NT2/D1 (cell line): Measurements from ENCODE around the gene PRKN.

Source experiments
- DNase-seq: peaks from one replicate; pipeline ENCODE4 v3.0.0-alpha.2; 2011; ENCODE audit warnings: low read depth, low spot score
- H3K27me3 ChIP-seq: 2 replicates; pipeline ENCODE4 v1.6.0; 2011; ENCODE audit warnings: mild to moderate bottlenecking; ENCODE audit not compliant: insufficient read length, insufficient read depth
- H3K36me3 ChIP-seq: 2 replicates; pipeline ENCODE4 v1.6.1; 2011; ENCODE audit warnings: mild to moderate bottlenecking, low read length, mixed read lengths; ENCODE audit not compliant: insufficient read depth, insufficient read length
- H3K4me1 ChIP-seq: 2 replicates; pipeline ENCODE4 v1.5.1; 2011; ENCODE audit not compliant: insufficient read depth, insufficient read length
- H3K4me3 ChIP-seq: 2 replicates; pipeline ENCODE4 v1.5.1; 2011; ENCODE audit warnings: low read depth; ENCODE audit not compliant: insufficient read length
- H3K9ac ChIP-seq: 2 replicates; pipeline ENCODE4 v1.6.0; 2011; ENCODE audit warnings: low read depth; ENCODE audit not compliant: insufficient read length
- H3K9me3 ChIP-seq: 2 replicates; pipeline ENCODE4 v1.5.1; 2011; ENCODE audit warnings: mild to moderate bottlenecking, low read length; ENCODE audit not compliant: insufficient read depth
- SUZ12 ChIP-seq: IDR thresholded peaks from 2 replicates; pipeline ENCODE4 v1.6.1; 2011; ENCODE audit not compliant: insufficient read length, insufficient read depth; ENCODE audit errors: extremely low read depth
- YY1 ChIP-seq: IDR thresholded peaks from 2 replicates; pipeline ENCODE4 v1.6.1; 2011; ENCODE audit not compliant: insufficient read length, insufficient read depth
- ZNF274 ChIP-seq: IDR thresholded peaks from 2 replicates; pipeline ENCODE4 v1.6.1; 2011; ENCODE audit warnings: mild to moderate bottlenecking, low read depth, low read length

The PRKN gene

GRCh38 chr6:162610351-162610750 is 117.2 kb downstream of the PRKN start:
- no peaks in the 10 kb centered on the region for H3K36me3 ChIP-seq
- no peaks in the 10 kb centered on the region for H3K27me3 ChIP-seq
- TF ChIP-seq ZNF274 = no peak
- TF ChIP-seq SUZ12 = no peak
- no peak for TF ChIP-seq YY1
- no peak for DNase-seq
- H3K9ac ChIP-seq = no peak overlapping the region
- no peak overlapping the region for H3K4me3 ChIP-seq
- H3K9me3 ChIP-seq = no peaks in the 10 kb centered on the region
- no peaks in the 10 kb centered on the region for H3K4me1 ChIP-seq

- no peak for TF ChIP-seq YY1
- no peak for TF ChIP-seq SUZ12
- no peak for TF ChIP-seq ZNF274
- no peaks in the 10 kb centered on the region for H3K4me1 ChIP-seq
- DNase-seq = no peak
- H3K36me3 ChIP-seq = no peaks in the 10 kb centered on the region
- H3K9me3 ChIP-seq = no peaks in the 10 kb centered on the region
- H3K4me3 ChIP-seq = no peak overlapping the region
- H3K27me3 ChIP-seq = no peaks in the 10 kb centered on the region
- no peak overlapping the region for H3K9ac ChIP-seq
Observed at GRCh38 chr6:162605881-162606280, 121.7 kb downstream of the PRKN start.

- H3K4me3 ChIP-seq = no peak overlapping the region
- no peak overlapping the region for H3K9ac ChIP-seq
- TF ChIP-seq SUZ12 (no peak), ZNF274 (no peak), YY1 (no peak)
- no peaks in the 10 kb centered on the region for H3K27me3 ChIP-seq
- no peaks in the 10 kb centered on the region for H3K36me3 ChIP-seq
- no peak for DNase-seq
- no peaks in the 10 kb centered on the region for H3K9me3 ChIP-seq
- H3K4me1 ChIP-seq = no peaks in the 10 kb centered on the region
Observed at GRCh38 chr6:162603231-162604015, 124.1 kb downstream of the PRKN start.

GRCh38 chr6:162602759-162603158 is 124.8 kb downstream of the PRKN start:
- Histone ChIP-seq H3K9ac (no peak overlapping the region), H3K4me1 (no peaks in the 10 kb centered on the region), H3K27me3 (no peaks in the 10 kb centered on the region), H3K9me3 (no peaks in the 10 kb centered on the region), H3K36me3 (no peaks in the 10 kb centered on the region), H3K4me3 (no peak overlapping the region)
- TF ChIP-seq YY1 = no peak
- no peak for TF ChIP-seq ZNF274
- TF ChIP-seq SUZ12 = no peak
- DNase-seq = no peak

- no peaks in the 10 kb centered on the region for H3K9me3 ChIP-seq
- H3K27me3 ChIP-seq = no peaks in the 10 kb centered on the region
- no peaks in the 10 kb centered on the region for H3K36me3 ChIP-seq
- TF ChIP-seq YY1 (no peak), SUZ12 (no peak), ZNF274 (no peak)
- H3K4me3 ChIP-seq = no peak overlapping the region
- H3K4me1 ChIP-seq = no peaks in the 10 kb centered on the region
- H3K9ac ChIP-seq = no peak overlapping the region
- DNase-seq = no peak
Observed at GRCh38 chr6:162596676-162597075, 130.9 kb downstream of the PRKN start.

GRCh38 chr6:162591517-162591916 is 136.0 kb downstream of the PRKN start:
- H3K36me3 ChIP-seq = no peaks in the 10 kb centered on the region
- TF ChIP-seq ZNF274 (no peak), YY1 (no peak), SUZ12 (no peak)
- H3K4me3 ChIP-seq = no peak overlapping the region
- no peaks in the 10 kb centered on the region for H3K27me3 ChIP-seq
- H3K9ac ChIP-seq = no peak overlapping the region
- no peaks in the 10 kb centered on the region for H3K9me3 ChIP-seq
- DNase-seq = no peak
- no peaks in the 10 kb centered on the region for H3K4me1 ChIP-seq

- Histone ChIP-seq H3K4me3 (no peak overlapping the region), H3K9ac (no peak overlapping the region), H3K9me3 (no peaks in the 10 kb centered on the region), H3K36me3 (no peaks in the 10 kb centered on the region), H3K4me1 (no peaks in the 10 kb centered on the region), H3K27me3 (no peaks in the 10 kb centered on the region)
- TF ChIP-seq ZNF274 (no peak), SUZ12 (no peak), YY1 (no peak)
- no peak for DNase-seq
Observed at GRCh38 chr6:162581988-162582780, 145.4 kb downstream of the PRKN start.
